Sigmoid colon (tissue), 4 donors: Measurements from ENCODE around the gene DDIT3.

ENCODE experiments used
- EP300 ChIP-seq, 4 donors: sonication (generic); formaldehyde crosslinking; IDR thresholded peaks; one replicate each; pipeline ENCODE4 v1.6.1; 2017; ENCODE audit warnings: antibody characterized with exemption in 4 of 4
- POLR2A ChIP-seq, 2 donors: fragments of 450-650 bp; IDR thresholded peaks; one replicate each; pipeline ENCODE4 v1.6.1; 2016; ENCODE audit warnings: antibody characterized with exemption in 2 of 2, mild to moderate bottlenecking in 2 of 2, moderate library complexity in 2 of 2
- TF ChIP-seq, protein P1 (sequence below), 4 experiments: fragments of 450-650 bp in 3 of 4; fragments of 200-600 bp in 1 of 4; IDR thresholded peaks; one replicate each; pipeline ENCODE4 v1.5.1; 2016 to 2019; ENCODE audit warnings: antibody characterized with exemption in 4 of 4, mild to moderate bottlenecking in 3 of 4, moderate library complexity in 2 of 4

- TF ChIP-seq POLR2A (IDR thresholded peaks at IDR 0.05) (no peak), EP300 (IDR thresholded peaks at IDR 0.05) (no peak)
- TF ChIP-seq, protein P1, sequence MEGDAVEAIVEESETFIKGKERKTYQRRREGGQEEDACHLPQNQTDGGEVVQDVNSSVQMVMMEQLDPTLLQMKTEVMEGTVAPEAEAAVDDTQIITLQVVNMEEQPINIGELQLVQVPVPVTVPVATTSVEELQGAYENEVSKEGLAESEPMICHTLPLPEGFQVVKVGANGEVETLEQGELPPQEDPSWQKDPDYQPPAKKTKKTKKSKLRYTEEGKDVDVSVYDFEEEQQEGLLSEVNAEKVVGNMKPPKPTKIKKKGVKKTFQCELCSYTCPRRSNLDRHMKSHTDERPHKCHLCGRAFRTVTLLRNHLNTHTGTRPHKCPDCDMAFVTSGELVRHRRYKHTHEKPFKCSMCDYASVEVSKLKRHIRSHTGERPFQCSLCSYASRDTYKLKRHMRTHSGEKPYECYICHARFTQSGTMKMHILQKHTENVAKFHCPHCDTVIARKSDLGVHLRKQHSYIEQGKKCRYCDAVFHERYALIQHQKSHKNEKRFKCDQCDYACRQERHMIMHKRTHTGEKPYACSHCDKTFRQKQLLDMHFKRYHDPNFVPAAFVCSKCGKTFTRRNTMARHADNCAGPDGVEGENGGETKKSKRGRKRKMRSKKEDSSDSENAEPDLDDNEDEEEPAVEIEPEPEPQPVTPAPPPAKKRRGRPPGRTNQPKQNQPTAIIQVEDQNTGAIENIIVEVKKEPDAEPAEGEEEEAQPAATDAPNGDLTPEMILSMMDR (IDR thresholded peaks at IDR 0.05), result no peak
These were observed 4.3 kb downstream of the DDIT3 start for GRCh38 chr12:57515934-57516541.
